HG03432 (cell line): ENCODE results near the gene FGD4.
"Not testable (repeated sequence)": the region's sequence is repeated elsewhere in the genome, so short reads cannot be mapped to it uniquely, and the experiment has no call there.

Experiments
- ATAC-seq: cut with Tn5 transposase; IDR thresholded peaks from one replicate; pipeline ENCODE4 v1.9.1; 2021; ENCODE audit warnings: mild to moderate bottlenecking, moderate library complexity; ENCODE audit not compliant: unreplicated experiment

Gene FGD4

DNA sequence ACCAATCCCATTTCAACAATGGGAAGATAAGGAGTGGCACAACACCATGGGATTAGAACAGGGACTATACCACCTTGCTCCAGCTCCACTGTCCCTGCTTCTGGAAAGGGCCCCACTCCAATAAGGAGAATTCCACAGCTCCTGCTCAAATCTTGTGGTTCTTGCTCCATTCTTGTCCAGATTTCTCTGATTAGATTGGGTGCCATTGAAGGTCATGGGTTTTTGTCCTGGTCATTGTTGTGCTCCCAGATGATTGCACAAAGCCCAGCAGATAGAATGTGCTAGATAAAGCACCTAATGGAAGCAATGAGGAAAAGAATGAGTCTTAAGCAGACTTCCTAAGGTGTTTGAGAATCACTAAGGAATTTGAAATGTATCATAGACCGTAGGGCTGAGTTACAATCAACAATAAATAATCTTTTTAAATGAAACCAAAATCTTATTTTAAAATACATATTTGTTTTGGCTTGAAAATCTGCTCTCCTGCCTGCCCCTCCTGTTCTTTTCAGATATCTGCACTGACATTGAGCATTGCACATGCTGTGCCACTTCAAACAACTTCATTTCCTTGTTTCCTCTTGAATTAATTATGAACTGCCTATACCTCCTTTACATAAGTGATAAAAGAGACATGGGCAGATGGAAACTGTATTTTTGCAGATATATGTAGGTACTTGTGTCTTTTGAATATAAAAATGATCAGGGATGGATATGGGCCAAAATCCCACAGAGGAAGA, 115.9 kb downstream of the FGD4 start:
- no peak for ATAC-seq

DNA sequence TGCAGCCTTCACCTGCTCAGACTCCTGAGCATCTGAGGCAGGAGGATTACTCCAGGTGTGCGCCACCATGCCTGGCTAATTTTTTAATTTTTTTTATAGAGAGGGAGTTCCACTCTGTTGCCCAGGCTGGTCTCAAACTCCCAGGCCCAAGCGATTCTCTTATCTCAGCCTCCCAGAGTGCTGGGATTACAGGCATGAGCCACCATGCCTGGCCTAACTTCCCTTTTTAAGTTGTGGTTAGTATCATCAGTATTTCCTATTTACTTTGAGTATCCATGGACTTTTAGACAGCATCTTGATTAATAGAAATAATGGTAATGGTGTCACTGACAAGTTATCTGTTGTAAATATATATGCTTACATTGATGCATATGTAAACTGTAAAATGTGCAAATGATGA, 116.9 kb downstream of the FGD4 start:
- no peak for ATAC-seq

DNA sequence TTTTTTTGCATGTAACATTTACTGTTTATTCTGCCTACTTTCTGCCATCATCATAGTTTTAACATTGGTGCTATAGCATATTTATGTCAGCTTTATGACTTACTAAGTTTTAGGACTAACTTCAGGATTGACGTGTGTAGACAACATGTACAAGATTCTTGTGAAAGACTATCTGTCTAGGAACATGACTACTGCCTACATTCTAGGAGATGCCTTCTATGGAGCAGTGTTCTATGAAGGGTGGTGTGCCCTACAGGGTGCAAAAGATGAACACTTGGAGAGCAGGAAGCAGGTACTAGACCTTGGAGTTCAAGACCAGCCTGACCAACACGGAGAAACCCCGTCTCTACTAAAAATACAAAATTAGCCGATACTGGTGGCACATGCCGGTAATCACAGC, 118.6 kb downstream of the FGD4 start:
- ATAC-seq: no peak

DNA sequence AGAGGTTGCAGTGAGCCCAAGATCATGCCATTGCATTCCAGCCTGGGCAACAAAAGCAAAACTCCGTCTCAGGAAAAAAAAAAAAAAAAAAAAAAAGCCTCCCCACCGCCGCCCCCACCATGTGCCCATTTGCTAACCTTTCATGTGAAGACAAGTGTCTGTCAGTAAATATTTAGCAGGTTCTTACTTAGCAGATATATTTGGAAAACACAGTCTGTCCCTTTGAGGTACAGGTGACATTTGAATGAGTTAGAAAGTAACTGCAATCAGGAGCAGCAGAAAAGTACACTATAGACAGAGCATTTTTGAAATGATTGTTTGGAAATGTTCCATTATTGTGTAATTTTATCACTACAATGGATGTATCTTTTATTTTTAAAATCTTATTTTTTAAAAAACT, 119.7 kb downstream of the FGD4 start:
- no peak for ATAC-seq

DNA sequence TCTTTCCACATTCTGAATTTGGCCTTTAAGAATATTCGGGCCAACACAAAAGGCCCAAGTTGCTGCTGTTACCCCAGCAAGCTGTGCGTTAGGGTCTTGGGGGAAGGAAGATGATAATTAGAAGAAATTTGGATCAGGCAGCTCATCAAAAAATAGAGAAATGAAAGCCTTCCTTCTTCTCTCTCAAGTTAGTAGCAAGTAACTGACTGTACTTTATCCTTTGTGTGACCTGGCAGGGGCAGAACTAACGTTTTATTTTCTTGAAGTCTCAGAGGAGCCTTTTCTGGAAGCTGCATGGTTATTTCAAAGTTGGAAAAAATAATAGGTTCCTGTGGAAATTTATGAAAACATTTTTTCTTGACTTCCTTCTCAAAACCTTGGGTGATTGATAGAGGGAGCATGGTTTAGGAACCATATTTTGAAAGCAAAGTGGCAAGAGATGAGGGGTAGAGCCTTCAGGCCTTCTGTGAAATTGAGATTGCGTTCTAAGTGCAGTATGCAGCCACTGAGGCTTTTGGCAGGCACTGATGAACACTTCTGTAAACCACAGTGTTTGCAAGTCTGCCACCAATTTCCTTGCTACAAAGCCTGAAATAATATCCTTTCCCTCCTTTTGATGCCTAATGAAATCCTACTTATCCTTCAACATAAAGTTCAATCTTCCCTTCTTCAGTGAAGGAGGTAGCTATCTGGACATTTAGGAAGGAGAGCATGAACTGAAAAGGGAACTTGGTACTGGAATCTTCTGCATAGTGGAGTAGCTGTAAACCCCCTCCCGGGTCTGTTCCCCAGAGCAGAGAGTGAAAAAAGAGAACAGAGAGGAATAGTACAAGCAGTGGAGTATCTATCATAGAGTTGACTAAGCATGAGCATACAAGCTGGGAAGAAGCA, 123.2 kb downstream of the FGD4 start:
- ATAC-seq: peak; percentile 85

DNA sequence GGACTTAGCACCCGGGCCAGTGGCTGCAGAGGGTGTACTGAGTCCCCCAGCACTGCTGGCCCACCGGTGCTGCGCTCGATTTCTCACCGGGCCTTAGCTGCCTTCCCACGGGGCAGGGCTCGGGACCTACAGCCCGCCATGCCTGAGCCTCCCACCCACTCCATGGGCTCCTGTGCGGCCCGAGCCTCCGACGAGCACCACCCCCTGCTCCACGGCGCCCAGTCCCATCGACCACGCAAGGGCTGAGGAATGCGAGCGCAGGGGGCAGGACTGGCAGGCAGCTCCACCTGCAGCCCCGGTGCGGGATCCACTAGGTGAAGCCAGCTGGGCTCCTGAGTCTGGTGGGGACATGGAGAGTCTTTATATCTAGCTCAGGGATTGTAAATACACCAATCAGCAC, 126.4 kb downstream of the FGD4 start:
- not testable (repeated sequence) for ATAC-seq

DNA sequence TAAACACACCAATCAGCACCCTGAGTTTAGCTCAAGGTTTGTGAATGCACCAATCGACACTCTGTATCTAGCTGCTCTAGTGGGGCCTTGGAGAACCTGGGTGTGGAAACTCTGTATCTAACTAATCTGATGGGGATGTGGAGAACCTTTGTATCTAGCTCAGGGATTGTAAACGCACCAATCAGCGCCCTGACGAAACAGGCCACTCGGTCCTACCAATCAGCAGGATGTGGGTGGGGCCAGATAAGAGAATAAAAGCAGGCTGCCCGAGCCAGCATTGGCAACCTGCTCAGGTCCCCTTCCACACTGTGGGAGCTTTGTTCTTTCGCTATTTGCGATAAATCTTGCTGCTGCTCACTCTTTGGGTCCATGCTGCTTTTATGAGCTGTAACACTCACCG, 127.0 kb downstream of the FGD4 start:
- not testable (repeated sequence) for ATAC-seq

DNA sequence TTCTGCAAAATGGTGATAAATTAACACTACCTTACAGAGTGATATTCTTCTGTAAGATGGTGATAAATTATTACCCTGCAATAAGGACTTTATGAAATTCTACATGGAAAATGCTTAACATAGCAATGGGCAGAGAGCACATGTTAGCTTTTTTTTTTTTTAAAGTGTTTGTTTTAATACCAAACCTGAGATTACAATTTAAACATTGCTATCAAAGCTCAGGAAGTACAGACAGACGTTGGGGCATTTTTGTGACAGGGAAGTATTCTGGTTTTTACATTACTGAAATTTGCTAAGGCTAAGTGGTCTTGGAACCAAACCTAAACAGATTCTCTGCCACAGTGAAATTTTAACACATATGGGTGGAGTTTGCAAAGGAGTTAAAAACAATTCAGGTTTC, 133.1 kb downstream of the FGD4 start:
- no peak for ATAC-seq

DNA sequence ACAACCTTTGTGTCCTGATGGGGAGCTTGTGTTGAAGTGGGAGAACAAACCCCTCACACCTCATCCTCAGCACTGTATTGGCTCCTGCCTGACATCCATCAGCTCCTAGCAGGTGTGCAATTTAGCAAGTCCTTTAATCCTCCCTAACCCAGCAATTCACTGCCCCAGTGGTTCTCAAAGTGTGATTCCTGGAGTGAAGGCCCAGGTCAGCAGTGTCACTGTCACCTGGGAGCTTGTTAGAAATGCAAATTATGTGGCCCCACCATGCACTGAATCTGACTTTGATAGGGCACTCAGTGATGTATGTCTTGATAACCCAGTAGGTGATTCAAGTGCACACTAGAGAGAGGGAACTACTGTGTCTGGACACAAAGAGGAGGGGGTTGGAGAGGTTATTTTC, 133.6 kb downstream of the FGD4 start:
- no peak for ATAC-seq

DNA sequence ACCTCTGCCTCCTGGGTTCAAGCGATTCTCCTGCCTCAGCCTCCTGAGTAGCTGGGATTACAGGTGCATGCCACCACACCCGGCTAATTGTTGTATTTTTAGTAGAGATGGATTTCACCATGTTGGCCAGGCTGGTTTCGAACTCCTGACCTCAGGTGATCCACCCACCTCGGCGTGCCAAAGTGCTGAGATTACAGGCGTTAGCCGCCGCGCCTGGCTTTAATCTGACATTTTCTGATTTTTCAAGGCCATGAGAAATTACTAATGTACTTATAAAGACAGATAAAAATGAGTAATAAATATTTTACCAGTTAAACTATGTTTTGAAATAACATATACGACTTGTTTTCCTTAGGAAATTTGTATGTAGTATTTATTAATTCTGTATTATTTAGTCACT, 134.1 kb downstream of the FGD4 start:
- not testable (repeated sequence) for ATAC-seq

DNA sequence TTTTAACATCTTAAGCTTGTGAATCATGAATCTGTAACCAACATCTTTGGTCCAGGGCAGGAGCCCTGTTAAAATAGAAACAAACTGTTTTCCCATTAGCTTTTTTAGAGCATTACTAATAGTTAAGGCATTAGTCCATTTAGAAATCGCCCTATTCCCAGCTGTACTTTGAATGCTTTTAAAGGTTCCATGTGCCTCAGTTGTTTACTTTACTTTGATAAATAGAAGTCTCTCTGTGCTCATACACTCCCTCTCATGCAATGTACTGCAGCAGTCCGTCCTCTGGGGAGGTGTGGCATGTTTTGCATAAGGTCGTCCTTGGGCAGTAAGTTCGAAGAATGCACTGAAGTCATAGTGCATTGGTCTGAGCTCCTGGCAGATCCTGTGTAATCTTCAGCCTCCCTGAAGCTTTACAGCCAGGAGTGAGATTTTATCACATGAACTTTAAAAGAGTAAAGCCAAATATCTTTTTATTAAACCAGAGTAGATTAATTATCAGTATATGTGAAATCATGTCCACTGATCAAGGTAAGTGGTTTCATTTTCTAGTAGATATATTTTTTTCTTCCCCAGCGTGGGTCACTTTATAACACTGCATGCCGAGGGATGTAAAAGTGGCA, 134.7 kb downstream of the FGD4 start:
- ATAC-seq: peak; percentile 77

DNA sequence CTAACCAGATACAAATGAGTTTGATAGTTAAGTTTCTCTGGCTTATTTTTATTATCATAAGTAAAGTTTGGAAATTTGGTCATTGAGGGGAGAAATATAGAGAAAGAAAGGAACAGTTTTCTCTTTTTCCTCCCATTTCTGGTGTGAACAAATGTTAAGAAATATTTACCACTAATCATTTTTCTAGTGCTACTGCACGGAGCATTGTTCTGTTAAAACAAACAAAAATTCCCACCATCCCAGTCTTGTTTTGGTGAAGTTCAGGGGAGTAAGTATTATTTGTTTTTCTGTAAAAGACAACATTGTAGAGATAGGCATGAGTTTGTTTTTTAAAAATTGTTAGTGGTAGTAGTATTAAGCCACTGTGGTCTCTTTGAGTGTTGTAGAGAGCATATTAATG, 135.3 kb downstream of the FGD4 start:
- ATAC-seq: no peak

DNA sequence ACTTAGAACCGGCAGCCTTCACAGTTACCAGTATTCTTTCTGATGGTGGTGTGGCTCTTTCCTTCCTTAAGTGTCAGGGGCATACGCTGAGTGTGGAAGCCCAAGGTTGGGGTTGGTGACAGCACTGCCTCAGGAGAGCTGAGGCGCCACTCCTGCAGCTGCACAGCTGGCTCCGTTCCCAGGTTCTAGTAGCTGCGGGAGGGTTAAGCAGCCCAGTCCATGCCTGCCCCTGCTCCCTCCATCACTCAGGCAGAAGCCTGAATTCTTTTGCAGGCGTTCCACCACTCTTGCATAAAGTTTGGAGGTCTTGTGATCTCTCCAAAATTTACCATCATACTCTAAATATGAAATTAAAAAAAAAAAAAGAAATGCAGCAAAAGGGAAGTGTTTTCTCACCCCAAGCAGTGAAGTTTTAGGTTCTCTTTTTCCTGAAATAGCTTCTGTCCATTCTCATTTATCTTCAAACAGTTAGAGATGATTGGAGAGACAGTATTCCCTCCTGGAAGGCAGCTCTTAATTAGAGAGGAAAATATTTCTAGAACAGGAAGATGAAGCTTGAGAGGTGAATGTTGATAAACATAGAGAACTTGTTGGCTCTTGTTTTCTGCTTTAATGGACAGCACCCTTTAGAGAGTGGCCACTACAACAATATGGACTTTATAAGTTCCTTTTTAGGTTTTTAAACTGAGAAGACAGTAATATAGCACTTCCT, 136.1 kb downstream of the FGD4 start:
- peak; percentile 70 for ATAC-seq

DNA sequence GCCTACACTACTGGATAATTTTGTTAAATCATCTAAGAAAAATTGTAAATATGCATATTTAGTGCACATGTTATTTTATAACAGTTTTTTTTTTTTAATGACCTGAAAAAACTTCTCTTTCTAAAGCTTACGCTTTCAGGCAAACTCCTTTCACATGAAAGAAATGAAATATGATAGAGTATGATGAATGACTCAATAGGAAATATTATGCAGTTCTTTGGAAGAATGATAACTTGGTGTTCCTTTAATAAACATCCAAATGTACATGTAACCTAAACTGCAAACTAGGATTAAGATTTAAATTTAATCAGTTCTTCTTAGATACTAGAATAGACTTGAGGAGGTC, 136.6 kb downstream of the FGD4 start:
- no peak for ATAC-seq

DNA sequence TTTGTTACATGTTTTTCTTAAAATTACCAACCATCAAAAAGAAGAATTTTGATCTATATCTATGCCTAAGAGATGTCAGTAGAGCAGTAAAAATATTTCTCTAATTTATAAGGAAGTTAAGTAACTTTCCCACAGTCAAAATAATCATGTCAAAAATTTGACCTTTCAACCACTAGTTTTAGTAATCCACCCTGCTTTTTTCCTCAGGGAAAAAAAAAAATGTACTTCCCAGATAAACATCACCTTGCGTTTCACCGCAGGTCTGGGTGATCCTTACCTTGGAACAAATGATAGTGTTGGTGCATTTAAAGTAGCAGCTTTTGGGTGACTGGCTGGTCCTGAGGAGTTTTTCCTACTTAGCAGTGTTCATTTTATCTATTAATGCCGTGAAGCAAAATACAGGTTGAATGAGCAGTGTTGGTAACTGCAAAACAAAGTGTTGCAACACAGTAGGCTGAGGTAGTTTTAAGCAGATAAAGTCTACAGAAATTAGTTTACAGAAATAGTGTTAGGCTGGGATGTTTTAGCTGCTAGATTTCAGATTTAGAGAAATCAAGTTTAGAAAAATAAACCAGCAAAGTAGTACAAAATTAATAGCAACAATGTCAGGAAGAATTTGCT, 142.5 kb downstream of the FGD4 start:
- ATAC-seq: no peak

DNA sequence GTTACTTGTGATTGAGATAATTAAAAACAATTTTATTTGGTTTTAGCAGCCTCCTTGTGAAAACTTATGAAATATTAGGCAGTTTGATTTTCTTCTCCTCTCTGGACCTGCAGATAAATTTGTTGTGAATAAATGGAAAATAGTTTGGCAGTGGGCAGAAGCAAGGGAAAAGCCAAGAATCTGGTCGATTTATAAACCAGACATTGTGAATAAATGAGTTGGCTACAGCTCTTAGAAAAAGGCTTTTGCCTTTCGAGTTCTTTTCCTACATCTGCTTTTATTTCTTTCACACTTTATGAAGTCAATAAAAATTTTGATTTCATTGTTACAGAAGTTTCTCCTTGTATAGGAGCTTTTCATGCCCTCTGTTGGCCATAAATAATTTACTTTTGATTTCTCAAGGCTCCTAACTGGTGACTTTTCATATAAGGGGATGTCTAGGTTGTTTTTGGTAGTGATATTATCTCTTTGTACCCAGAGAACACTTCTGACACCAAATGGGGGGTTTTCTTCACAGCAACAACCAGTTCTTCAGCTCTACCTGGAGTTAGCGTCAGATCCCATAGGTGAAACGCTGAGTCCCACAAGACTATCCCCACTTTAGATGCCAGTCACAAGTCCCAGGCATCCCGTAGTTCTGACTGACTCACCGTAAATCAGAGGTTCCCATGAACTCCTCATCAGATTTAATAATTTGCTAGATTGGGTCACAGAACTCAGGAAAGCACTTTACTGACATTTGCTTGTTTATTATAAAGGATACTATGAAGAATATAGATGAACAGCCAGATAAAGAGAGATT, 143.3 kb downstream of the FGD4 start:
- ATAC-seq: no peak

DNA sequence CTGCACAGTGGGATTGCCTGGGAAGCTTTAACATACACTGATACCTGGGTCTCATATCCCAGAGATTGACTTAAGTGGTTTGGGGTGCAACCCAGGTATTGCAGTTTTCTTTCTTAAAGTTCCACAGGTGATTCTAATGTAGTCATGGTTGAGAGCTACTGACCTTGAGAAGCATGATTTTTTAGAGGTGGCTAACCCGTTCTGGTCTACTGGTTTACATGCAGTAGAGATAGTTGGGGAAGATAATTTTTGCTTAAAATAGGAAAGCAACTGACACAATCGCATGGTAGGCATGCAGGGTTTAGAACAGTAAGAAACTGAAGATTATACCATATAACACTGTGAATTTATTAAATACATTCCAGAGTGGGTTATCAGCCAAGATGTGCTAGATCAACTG, 145.5 kb downstream of the FGD4 start:
- ATAC-seq: no peak

DNA sequence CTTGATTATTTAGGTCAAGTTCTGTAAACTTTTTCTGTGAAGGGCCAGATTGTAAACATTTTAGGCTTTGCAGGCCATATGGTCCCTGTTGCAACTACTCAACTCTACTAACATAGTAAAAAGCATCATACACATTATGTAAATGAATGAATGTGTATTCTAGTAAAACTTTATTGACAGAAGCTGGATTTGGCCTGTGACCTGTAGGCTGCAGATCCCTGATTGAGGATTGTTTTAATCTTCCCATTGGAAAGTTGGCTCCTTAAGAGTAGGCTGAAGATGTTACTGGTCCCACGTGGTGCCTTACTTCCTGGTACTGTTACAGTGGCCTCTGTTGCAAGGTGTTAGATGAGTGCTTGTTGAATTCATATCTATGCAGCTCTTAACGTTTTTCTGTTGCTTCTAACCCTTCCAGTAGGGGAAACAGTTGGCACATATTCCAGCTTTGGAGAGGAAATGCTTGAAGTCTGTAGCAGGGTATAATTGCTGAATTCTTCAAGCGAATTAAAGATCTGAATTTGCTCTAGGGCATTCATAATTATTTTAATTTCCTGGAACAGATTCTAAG, 146.1 kb downstream of the FGD4 start:
- ATAC-seq: no peak

DNA sequence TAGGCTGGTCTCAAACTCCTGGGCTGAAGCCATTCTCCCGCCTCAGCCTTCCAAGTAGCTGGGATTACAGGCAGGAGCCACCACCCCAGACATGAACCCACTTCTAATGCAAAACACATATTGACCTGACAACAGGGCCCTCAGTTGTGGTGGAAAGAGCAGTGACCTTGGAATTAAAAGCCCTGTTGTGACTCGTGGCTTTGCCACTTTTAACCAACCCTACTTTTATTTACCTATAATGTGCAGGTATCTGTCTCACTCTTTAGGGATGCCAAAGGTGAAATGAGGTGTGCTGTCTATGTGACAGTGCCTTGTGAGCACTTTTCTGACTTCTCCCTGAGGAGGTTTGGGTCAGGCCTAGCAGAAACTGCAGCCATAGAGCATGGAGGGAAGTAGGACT, 146.9 kb downstream of the FGD4 start:
- no peak for ATAC-seq
